ENCODE data around the gene PHB1.

GRCh38 chr17:49364119-49364518 lies 50.6 kb downstream of the PHB1 start:
- TF ChIP-seq POLR2A (IDR thresholded peaks at IDR 0.05; ENCODE audit: low read length) (no peak), GATA1 (IDR thresholded peaks at IDR 0.05; ENCODE audit: low read depth, low read length) (no peak)

Measured in erythroblast (primary cell).